PC-9 (cell line): Measurements from ENCODE around the gene DNAJC22. TPM values are rescaled to one million over a fixed set of nuclear protein-coding genes. Genes with fewer than 3 reads are reported as not detected.

ENCODE experiments used
- BruUV-seq: library from RNA; stranded (reverse); fragments of 400-500 nt; replicated peaks from 2 replicates; lab custom pipeline; 2021; lab: Mats Ljungman, UMichigan
- CTCF ChIA-PET: fragments of 300-600 bp; sonication (Branson Sonifier 250); formaldehyde crosslinking; loops from one replicate; lab custom pipeline; 2022; ENCODE audit warnings: antibody characterized with exemption; lab: Charles Lee
- POLR2A ChIA-PET: fragments of 300-600 bp; sonication (Branson Sonifier 250); formaldehyde crosslinking; loops from one replicate; lab custom pipeline; 2022; ENCODE audit warnings: antibody characterized with exemption; ENCODE audit not compliant: unreplicated experiment; lab: Charles Lee
- DNase-seq, 2 experiments: peaks; one replicate each; pipeline versions ENCODE4 v3.0.0 to v3.0.0-alpha.2; 2015 to 2022; ENCODE audit warnings: mixed read lengths in 1 of 2
- H2AFZ ChIP-seq: fragments of 200-600 bp; sonication (generic); 2 replicates; pipeline ENCODE4 v1.8.1; 2017; ENCODE audit warnings: antibody characterized with exemption
- H3F3A ChIP-seq: fragments of 200-600 bp; sonication (generic); 2 replicates; pipeline ENCODE4 v1.8.1; 2017; ENCODE audit warnings: antibody characterized with exemption, mild to moderate bottlenecking, low read depth; ENCODE audit not compliant: insufficient read depth
- H3K27ac ChIP-seq: fragments of 200-600 bp; sonication (generic); 2 replicates; pipeline ENCODE4 v1.6.1; 2016; ENCODE audit warnings: mixed run types
- H3K27me3 ChIP-seq: fragments of 200-600 bp; sonication (generic); 2 replicates; pipeline ENCODE4 v1.6.1; 2016; ENCODE audit warnings: low read depth, mixed run types; ENCODE audit not compliant: insufficient read depth
- H3K36me3 ChIP-seq: fragments of 200-600 bp; sonication (generic); 2 replicates; pipeline ENCODE4 v1.6.1; 2016; ENCODE audit warnings: low read depth, mixed run types
- H3K4me1 ChIP-seq: fragments of 200-600 bp; sonication (generic); replicated peaks from 2 replicates; pipeline ENCODE4 v1.6.1; 2016; ENCODE audit warnings: mixed run types; ENCODE audit not compliant: insufficient read depth
- H3K4me2 ChIP-seq: fragments of 200-600 bp; sonication (generic); 2 replicates; pipeline ENCODE4 v1.6.1; 2017; ENCODE audit warnings: mixed run types
- H3K4me3 ChIP-seq: fragments of 200-600 bp; sonication (generic); 2 replicates; pipeline ENCODE4 v1.6.1; 2016; ENCODE audit warnings: mixed run types
- H3K79me2 ChIP-seq: fragments of 200-600 bp; sonication (generic); 2 replicates; pipeline ENCODE4 v1.6.1; 2017; ENCODE audit warnings: low read depth, mixed run types
- H3K9me2 ChIP-seq: fragments of 200-600 bp; sonication (generic); 2 replicates; pipeline ENCODE4 v1.8.1; 2017; ENCODE audit warnings: mild to moderate bottlenecking; ENCODE audit not compliant: insufficient read depth
- H3K9me3 ChIP-seq: fragments of 200-600 bp; sonication (generic); 2 replicates; pipeline ENCODE4 v1.8.1; 2016; ENCODE audit warnings: low read depth; ENCODE audit not compliant: insufficient read depth
- H4K20me1 ChIP-seq: fragments of 200-600 bp; sonication (generic); 2 replicates; pipeline ENCODE4 v1.8.1; 2017; ENCODE audit not compliant: insufficient read depth
- EZH2 ChIP-seq: fragments of 200-600 bp; sonication (generic); IDR thresholded peaks from 2 replicates; pipeline ENCODE4 v1.8.0; 2017; ENCODE audit warnings: antibody characterized with exemption, low read depth
- intact Hi-C: fragments of 100-400 bp; cut with micrococcal nuclease; formaldehyde crosslinking; loops from one replicate; pipeline ENCODE4 v1.10.0; 2022; ENCODE audit not compliant: unreplicated experiment
- total RNA-seq: library from RNA; stranded (reverse); gene quantifications from 2 replicates; pipeline ENCODE4 v1.2.3, GENCODE V29; 2021
- TF ChIP-seq, protein P1 (sequence below): fragments of 200-600 bp; sonication (generic); conservative IDR thresholded peaks from 2 replicates; pipeline ENCODE4 v1.6.1; 2017; ENCODE audit warnings: mixed run types, antibody characterized with exemption, mild to moderate bottlenecking, moderate library complexity

The DNAJC22 gene
- total RNA-seq, 1 experiment from 2014 or later: 3.7 TPM

GRCh38 chr12:49335955-49336644, 10.6 kb upstream of the DNAJC22 start:
- Histone ChIP-seq H3K27me3 (no peaks in the 10 kb centered on the region; the same call in 1 of the 2 replicates), H3K4me2 (no peak overlapping the region), H4K20me1 (no peaks in the 10 kb centered on the region), H3K79me2 (no peaks in the 10 kb centered on the region), H3K27ac (no peak overlapping the region), H3K9me2 (no peaks in the 10 kb centered on the region), H3K36me3 (no peaks in the 10 kb centered on the region), H3K4me3 (no peak overlapping the region), H3K4me1 (no peaks in the 10 kb centered on the region), H3F3A (peaks cover 20% of the 10 kb centered on the region; the same call in 1 of the 2 replicates), H3K9me3 (no peaks in the 10 kb centered on the region), H2AFZ (no peak overlapping the region)
- no peak for TF ChIP-seq EZH2
- TF ChIP-seq, protein P1, sequence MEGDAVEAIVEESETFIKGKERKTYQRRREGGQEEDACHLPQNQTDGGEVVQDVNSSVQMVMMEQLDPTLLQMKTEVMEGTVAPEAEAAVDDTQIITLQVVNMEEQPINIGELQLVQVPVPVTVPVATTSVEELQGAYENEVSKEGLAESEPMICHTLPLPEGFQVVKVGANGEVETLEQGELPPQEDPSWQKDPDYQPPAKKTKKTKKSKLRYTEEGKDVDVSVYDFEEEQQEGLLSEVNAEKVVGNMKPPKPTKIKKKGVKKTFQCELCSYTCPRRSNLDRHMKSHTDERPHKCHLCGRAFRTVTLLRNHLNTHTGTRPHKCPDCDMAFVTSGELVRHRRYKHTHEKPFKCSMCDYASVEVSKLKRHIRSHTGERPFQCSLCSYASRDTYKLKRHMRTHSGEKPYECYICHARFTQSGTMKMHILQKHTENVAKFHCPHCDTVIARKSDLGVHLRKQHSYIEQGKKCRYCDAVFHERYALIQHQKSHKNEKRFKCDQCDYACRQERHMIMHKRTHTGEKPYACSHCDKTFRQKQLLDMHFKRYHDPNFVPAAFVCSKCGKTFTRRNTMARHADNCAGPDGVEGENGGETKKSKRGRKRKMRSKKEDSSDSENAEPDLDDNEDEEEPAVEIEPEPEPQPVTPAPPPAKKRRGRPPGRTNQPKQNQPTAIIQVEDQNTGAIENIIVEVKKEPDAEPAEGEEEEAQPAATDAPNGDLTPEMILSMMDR: no peak
- no peak for DNase-seq
- intact Hi-C loops: no loop called here
- BruUV-seq: no TSS peak
- ChIA-PET CTCF (interaction anchor here (1.5 kb wide), 1 partner anchor 12 kb away, joined by 6 read pairs; no protein-coding TSS in a partner anchor), POLR2A (no interaction called here)

DNA sequence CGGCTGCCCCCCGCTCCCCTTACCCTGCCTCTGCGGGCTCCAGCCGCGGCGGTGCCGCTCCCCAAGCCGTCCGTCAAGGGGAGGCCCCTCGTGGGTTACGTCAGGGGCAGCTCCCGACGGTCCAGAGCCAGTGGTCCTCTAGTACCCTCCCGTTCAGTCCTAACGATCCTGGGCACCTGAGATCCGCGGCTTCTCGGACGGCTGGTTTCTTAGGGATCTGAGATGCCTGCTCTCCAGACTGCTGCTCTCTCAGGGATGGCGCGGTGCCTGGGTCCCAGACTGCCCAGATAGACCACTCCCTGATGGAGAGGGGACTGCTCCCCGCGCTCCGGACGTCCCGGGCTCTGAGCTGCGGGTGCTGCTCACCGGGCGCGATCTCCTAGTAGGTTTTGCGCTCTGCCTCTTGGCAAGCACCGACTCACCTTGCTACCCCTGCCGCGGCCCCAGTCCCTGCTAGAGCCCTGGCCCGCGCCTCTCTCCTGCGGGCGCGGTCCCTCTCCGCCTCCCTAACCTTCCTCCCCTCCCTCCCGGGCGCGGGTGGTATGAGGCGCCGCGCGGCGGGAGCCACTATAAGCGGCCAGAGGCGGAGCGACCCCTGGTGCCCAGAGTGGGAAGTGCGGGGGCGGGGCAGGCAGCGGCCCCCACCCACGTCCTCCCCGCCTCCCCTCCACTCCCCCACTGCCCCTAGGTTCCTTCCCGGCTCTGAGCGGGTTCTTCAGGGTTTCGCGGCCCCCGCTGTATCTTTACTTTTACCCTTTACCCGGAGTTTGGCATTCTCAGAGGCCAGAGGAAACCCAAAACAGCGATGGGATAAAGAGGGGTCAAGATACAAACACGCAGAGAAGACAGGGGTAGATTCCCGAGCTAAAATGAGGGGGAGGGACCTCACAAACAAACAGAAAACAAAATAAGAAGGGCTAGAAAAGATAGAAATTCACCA, 9.8 kb upstream of the DNAJC22 start, which contains the start of gene C1QL4:
C1QL4 (minus strand) TSS at position 544 of the 940 bp plus-strand sequence. CDS start 711 bp downstream, outside the sequence.
- no peaks in the 10 kb centered on the region for H3K9me2 ChIP-seq
- no TSS peak for BruUV-seq

More for the DNA sequence above, 9.8 kb upstream of the DNAJC22 start, which contains the start of gene C1QL4:
- TF ChIP-seq, protein P1: peak; percentile 82
- no peak for TF ChIP-seq EZH2
- Histone ChIP-seq H3K36me3 (no peaks in the 10 kb centered on the region), H3K4me2 (peak within 1 kb of the TSS; percentile 42; the same call in 1 of the 2 replicates), H3K27me3 (peaks cover 1% of the 10 kb centered on the region; the same call in 1 of the 2 replicates), H3F3A (peaks cover 13% of the 10 kb centered on the region; the same call in 1 of the 2 replicates), H2AFZ (no peak within 1 kb of the TSS), H3K9me3 (no peaks in the 10 kb centered on the region), H3K4me1 (no peaks in the 10 kb centered on the region), H4K20me1 (no peaks in the 10 kb centered on the region), H3K79me2 (no peaks in the 10 kb centered on the region), H3K4me3 (no peak within 1 kb of the TSS), H3K27ac (no peak within 1 kb of the TSS)
- peak in 1 of 2 experiments; percentile 84 for DNase-seq
- ChIA-PET CTCF (interaction anchor here (1.5 kb wide), 1 partner anchor 11 kb away, joined by 6 read pairs; no protein-coding TSS in a partner anchor), POLR2A (no interaction called here)
- intact Hi-C loops: no loop called here
